ENCODE results near the gene ACP7. TPM values are rescaled to one million over a fixed set of nuclear protein-coding genes. Genes with fewer than 3 reads are reported as not detected.
"Not testable (repeated sequence)": the region's sequence is repeated elsewhere in the genome, so short reads cannot be mapped to it uniquely, and the experiment has no call there.

ACP7 gene
- total and polyA plus RNA-seq, 2 experiments from 2014 or later: 0.30 TPM; not detected in 1

DNA sequence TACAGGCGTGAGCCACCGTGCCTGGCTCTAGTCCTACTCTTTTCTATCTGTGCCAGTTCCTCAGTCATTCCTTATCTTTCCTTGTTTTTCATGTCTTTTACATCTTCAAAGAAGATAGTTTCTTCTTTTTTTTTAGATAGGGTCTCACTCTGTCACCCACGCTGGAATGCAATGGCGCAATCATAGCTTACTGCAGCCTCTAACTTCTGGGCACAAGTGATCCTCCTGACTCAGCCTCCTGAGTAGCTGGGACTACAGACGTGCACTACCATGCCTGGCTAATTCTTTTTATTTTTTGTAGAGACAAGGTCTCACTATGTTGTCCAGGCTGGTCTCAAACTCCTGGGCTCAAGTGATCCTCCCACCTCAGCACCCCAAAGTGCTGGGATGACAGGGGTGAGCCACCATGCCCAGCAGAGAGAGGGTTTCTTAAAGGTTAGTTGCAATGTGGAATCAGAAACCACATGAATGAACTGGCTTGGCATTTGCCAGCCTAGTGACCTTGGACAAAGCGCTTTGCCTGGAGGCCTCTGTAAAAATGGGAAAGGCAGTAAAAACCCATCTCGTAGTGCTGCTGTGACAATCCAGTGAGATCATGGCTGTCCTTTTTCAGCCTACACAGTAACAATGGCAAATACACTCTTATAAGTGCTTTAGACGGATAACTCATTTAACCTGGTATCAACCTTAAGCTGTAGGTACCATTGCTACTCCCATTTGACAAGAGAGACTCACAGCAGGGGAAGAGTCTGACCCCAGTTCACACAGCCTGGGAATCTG is 3.9 kb downstream of the ACP7 start:
- TF ChIP-seq EZH2 (IDR thresholded peaks at IDR 0.05; ENCODE audit: insufficient read depth, poor library complexity, severe bottlenecking) (no peak), EZH2phosphoT487 (IDR thresholded peaks at IDR 0.05; ENCODE audit: insufficient read depth, low read depth) (no peak)
- no peaks in the 10 kb centered on the region for H3K9me2 ChIP-seq (ENCODE audit: insufficient read depth)
- peaks cover 7% of the 10 kb centered on the region; the same call in 1 of the 2 replicates for H3K4me1 ChIP-seq (ENCODE audit: insufficient read depth)
- no peaks in the 10 kb centered on the region for H3K79me2 ChIP-seq (ENCODE audit: insufficient read depth)
- peaks cover 5% of the 10 kb centered on the region for H3K27me3 ChIP-seq (replicated peaks; ENCODE audit: insufficient read depth)
- no peak overlapping the region for H3K9ac ChIP-seq
- H3K4me2 ChIP-seq (ENCODE audit: unreplicated experiment): no peak overlapping the region
- 72 to 77% methylated on average over 8 of the region's 8 CpGs for WGBS, 2 experiments (ENCODE audit: low coverage in 1 of 2, low lambda C conversion rate in 2 of 2, missing lambda C conversion rate in 2 of 2)
- no peak overlapping the region for H3K4me3 ChIP-seq
- H3K36me3 ChIP-seq (ENCODE audit: low read depth): no peaks in the 10 kb centered on the region
- in situ Hi-C loops (cut with MboI): no loop called here
- no peaks in the 10 kb centered on the region for H3F3A ChIP-seq (ENCODE audit: insufficient read depth)
- H2AFZ ChIP-seq: no peak overlapping the region
- DNase-seq: no peak
- no peak overlapping the region for H3K27ac ChIP-seq
- no peaks in the 10 kb centered on the region for H3K9me3 ChIP-seq (ENCODE audit: low read depth)
- no peaks in the 10 kb centered on the region for H4K20me1 ChIP-seq (ENCODE audit: insufficient read depth)

DNA sequence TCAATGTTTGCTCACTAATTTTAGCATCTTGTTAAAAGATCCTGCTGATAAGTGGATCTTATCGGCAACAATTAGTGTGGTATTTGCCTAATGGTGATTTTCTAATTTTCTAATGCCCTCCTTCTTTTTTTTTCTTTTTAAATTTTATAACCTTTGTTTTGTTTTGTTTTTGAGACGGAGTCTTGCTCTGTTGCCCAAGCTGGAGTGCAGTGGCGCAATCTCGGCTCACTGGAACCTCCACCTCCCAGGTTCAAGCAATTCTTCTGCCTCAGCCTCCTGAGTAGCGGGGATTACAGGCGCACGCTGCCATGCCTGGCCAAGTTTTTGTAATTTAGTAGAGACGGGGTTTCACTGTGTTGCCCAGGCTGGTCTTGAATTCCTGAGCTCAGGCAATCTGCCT is 5.8 kb downstream of the ACP7 start:
- H3F3A ChIP-seq (ENCODE audit: insufficient read depth); H3K9me2 ChIP-seq (ENCODE audit: insufficient read depth); H3K4me2 ChIP-seq (ENCODE audit: unreplicated experiment); H3K27me3 ChIP-seq (replicated peaks; ENCODE audit: insufficient read depth); H2AFZ ChIP-seq; H4K20me1 ChIP-seq (ENCODE audit: insufficient read depth); H3K9ac ChIP-seq; H3K27ac ChIP-seq; H3K79me2 ChIP-seq (ENCODE audit: insufficient read depth); DNase-seq; H3K4me1 ChIP-seq (ENCODE audit: insufficient read depth); H3K9me3 ChIP-seq (ENCODE audit: low read depth); H3K36me3 ChIP-seq (ENCODE audit: low read depth); in situ Hi-C loops (cut with MboI); H3K4me3 ChIP-seq: not testable (repeated sequence)
- WGBS, 2 experiments (ENCODE audit: low coverage in 1 of 2, low lambda C conversion rate in 2 of 2, missing lambda C conversion rate in 2 of 2): 85 to 87% methylated on average over 8 of the region's 8 CpGs

DNA sequence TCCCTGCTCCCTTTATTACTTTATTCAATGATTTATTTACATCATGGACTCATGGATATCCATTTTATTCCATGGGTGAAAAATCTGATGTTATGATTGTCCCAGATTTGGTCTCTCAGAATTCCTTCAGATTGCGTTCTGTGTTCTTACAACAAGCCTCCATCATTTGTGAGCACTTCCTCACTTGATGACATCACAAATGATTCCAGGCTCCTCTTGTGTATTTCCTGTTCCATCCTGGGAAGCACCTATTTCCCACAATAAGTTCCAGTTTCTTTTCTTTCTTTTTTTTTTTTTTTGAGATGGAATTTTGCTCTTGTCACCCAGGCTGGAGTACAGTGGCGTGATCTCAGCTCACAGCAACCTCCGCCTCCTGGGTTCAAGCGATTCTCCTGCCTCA is 6.7 kb downstream of the ACP7 start:
- H3K4me2 ChIP-seq (ENCODE audit: unreplicated experiment): no peak overlapping the region
- 80 to 83% methylated on average over 3 to 4 of the region's 4 CpGs for WGBS, 2 experiments (ENCODE audit: low coverage in 1 of 2, low lambda C conversion rate in 2 of 2, missing lambda C conversion rate in 2 of 2)
- peaks cover 4% of the 10 kb centered on the region; the same call in 1 of the 2 replicates for H3K4me1 ChIP-seq (ENCODE audit: insufficient read depth)
- in situ Hi-C loops (cut with MboI): no loop called here
- no peaks in the 10 kb centered on the region for H3K9me3 ChIP-seq (ENCODE audit: low read depth)
- no peaks in the 10 kb centered on the region for H3K79me2 ChIP-seq (ENCODE audit: insufficient read depth)
- no peak overlapping the region for H3K4me3 ChIP-seq
- DNase-seq: no peak
- H3K27me3 ChIP-seq (replicated peaks; ENCODE audit: insufficient read depth): no peaks in the 10 kb centered on the region
- no peaks in the 10 kb centered on the region for H4K20me1 ChIP-seq (ENCODE audit: insufficient read depth)
- no peaks in the 10 kb centered on the region for H3K9me2 ChIP-seq (ENCODE audit: insufficient read depth)
- H3K9ac ChIP-seq: no peak overlapping the region
- no peak overlapping the region for H2AFZ ChIP-seq
- H3F3A ChIP-seq (ENCODE audit: insufficient read depth): no peaks in the 10 kb centered on the region
- TF ChIP-seq EZH2 (IDR thresholded peaks at IDR 0.05; ENCODE audit: insufficient read depth, poor library complexity, severe bottlenecking) (no peak), EZH2phosphoT487 (IDR thresholded peaks at IDR 0.05; ENCODE audit: insufficient read depth, low read depth) (no peak)
- no peaks in the 10 kb centered on the region for H3K36me3 ChIP-seq (ENCODE audit: low read depth)
- no peak overlapping the region for H3K27ac ChIP-seq

DNA sequence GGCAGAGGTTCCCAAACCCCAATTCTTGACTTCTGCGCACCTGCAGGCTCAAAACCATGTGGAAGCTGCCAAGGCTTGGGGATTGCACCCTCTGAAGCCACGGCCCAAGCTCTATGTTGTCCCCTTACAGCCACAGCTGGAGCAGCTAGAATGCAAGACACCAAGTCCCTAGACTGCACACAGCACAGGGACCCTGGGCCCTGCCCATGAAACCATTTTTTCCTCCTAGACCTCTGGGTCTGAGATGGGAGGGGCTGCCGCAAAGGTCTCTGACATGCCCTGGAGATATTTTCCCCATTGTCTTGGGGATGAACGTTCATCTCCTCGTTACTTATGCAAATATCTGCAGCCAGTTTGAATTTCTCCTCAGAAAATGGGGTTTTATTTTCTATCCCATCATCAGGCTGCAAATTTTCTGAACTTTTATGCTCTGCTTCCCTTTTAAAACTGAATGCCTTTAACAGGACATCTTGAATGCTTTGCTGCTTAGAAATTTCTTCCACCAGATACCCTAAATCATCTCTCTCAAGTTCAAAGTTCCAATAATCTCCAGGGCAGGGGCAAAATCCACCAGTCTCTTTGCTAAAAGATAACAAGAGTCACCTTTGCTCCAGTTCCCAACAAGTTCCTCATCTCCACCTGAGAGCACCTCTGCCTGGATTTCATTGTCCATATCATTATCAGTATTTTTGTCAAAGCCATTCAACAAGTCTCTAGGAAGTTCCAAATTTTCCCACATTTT is 11.8 kb downstream of the ACP7 start:
- H3K79me2 ChIP-seq (ENCODE audit: insufficient read depth); H3F3A ChIP-seq (ENCODE audit: insufficient read depth); H3K27me3 ChIP-seq (replicated peaks; ENCODE audit: insufficient read depth); H2AFZ ChIP-seq; H3K9ac ChIP-seq; H3K4me3 ChIP-seq; H3K27ac ChIP-seq; H4K20me1 ChIP-seq (ENCODE audit: insufficient read depth); H3K36me3 ChIP-seq (ENCODE audit: low read depth); H3K4me2 ChIP-seq (ENCODE audit: unreplicated experiment); in situ Hi-C loops (cut with MboI); H3K9me2 ChIP-seq (ENCODE audit: insufficient read depth); DNase-seq; H3K4me1 ChIP-seq (ENCODE audit: insufficient read depth); H3K9me3 ChIP-seq (ENCODE audit: low read depth): not testable (repeated sequence)
- WGBS, 2 experiments (ENCODE audit: low coverage in 1 of 2, low lambda C conversion rate in 2 of 2, missing lambda C conversion rate in 2 of 2): 66 to 67% methylated on average over 5 of the region's 5 CpGs

Measured in GM23248 (cell line).